ENCODE measurements around the gene EIF4B.

DNA sequence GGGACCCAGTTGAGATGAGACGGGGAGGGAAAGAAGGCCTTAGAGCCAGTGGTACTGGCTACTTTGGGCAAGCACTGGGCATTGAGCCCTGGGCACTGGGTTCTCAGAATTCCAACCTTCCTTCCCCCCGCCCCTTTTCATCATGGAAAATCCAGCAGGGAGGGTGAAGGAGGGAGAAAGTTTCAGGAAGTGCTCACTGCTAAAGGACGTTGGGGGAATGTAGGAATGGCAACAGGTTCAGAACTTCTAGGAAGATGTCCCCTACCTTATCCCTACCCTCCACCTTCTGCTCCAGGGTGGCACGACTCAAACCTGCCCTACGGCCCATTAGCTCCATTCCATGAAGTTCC lies 39.4 kb downstream of the EIF4B start:
- TF ChIP-seq, protein P1, sequence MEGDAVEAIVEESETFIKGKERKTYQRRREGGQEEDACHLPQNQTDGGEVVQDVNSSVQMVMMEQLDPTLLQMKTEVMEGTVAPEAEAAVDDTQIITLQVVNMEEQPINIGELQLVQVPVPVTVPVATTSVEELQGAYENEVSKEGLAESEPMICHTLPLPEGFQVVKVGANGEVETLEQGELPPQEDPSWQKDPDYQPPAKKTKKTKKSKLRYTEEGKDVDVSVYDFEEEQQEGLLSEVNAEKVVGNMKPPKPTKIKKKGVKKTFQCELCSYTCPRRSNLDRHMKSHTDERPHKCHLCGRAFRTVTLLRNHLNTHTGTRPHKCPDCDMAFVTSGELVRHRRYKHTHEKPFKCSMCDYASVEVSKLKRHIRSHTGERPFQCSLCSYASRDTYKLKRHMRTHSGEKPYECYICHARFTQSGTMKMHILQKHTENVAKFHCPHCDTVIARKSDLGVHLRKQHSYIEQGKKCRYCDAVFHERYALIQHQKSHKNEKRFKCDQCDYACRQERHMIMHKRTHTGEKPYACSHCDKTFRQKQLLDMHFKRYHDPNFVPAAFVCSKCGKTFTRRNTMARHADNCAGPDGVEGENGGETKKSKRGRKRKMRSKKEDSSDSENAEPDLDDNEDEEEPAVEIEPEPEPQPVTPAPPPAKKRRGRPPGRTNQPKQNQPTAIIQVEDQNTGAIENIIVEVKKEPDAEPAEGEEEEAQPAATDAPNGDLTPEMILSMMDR (IDR thresholded peaks at IDR 0.05; ENCODE audit: borderline replicate concordance, extremely low read depth, low read length, poor library complexity, severe bottlenecking): no peak
- no peak for TF ChIP-seq EZH2 (IDR thresholded peaks at IDR 0.05; ENCODE audit: borderline replicate concordance, low read depth, low read length, severe bottlenecking)
